GM12892 (cell line): Measurements from ENCODE around the gene TMEM222.

ENCODE experiments used
- POLR2A ChIP-seq: IDR thresholded peaks from 2 replicates; pipeline ENCODE4 v1.6.1; 2011; ENCODE audit warnings: low read depth, low read length, control low read depth
- TAF1 ChIP-seq: IDR thresholded peaks from 2 replicates; pipeline ENCODE4 v1.6.1; 2011; ENCODE audit warnings: low read depth, mild to moderate bottlenecking, control low read depth, low read length, borderline replicate concordance

GRCh38 chr1:27321813-27322568, at the start of gene TMEM222:
- TF ChIP-seq POLR2A (peak; percentile 90), TAF1 (peak; percentile 63; the same call in 1 of the 2 replicates)
